Mesendoderm (in vitro differentiated cells): ENCODE data around the gene OTX1.
"Not testable (repeated sequence)": the region's sequence is repeated elsewhere in the genome, so short reads cannot be mapped to it uniquely, and the experiment has no call there.

Source experiments
- DNase-seq: peaks from one replicate; pipeline ENCODE4 v3.0.0; 2013
- H2AK5ac ChIP-seq: 2 replicates; pipeline ENCODE4 v1.6.1; 2013; ENCODE audit warnings: low read length, inconsistent platforms
- H2BK120ac ChIP-seq: 2 replicates; pipeline ENCODE4 v1.6.1; 2013; ENCODE audit warnings: low read depth, mild to moderate bottlenecking, low read length, moderate library complexity, mixed read lengths
- H2BK15ac ChIP-seq: replicated peaks from 2 replicates; pipeline ENCODE4 v1.6.1; 2013; ENCODE audit warnings: low read depth, mild to moderate bottlenecking, moderate library complexity
- H2BK5ac ChIP-seq: 2 replicates; pipeline ENCODE4 v1.6.1; 2013; ENCODE audit warnings: low read length, inconsistent platforms
- H3K18ac ChIP-seq: 2 replicates; pipeline ENCODE4 v1.6.1; 2013; ENCODE audit warnings: mild to moderate bottlenecking, low read length, mixed read lengths
- H3K23ac ChIP-seq: one replicate; pipeline ENCODE4 v1.6.1; 2013; ENCODE audit warnings: low read length
- H3K27ac ChIP-seq: 2 replicates; pipeline ENCODE4 v1.5.1; 2013; ENCODE audit warnings: low read depth, mild to moderate bottlenecking, inconsistent platforms, low read length, moderate library complexity
- H3K27me3 ChIP-seq: 2 replicates; pipeline ENCODE4 v1.6.1; 2013; ENCODE audit warnings: low read length, control low read depth, mild to moderate bottlenecking, inconsistent platforms; ENCODE audit not compliant: insufficient read depth, poor library complexity
- H3K36me3 ChIP-seq: 2 replicates; pipeline ENCODE4 v1.6.1; 2013; ENCODE audit warnings: low read length, inconsistent platforms; ENCODE audit not compliant: control insufficient read depth, insufficient read depth
- H3K4ac ChIP-seq: one replicate; pipeline ENCODE4 v1.6.1; 2013; ENCODE audit warnings: low read depth, mild to moderate bottlenecking, low read length, moderate library complexity
- H3K4me1 ChIP-seq: 2 replicates; pipeline ENCODE4 v1.6.1; 2013; ENCODE audit warnings: low read depth, low read length, inconsistent platforms; ENCODE audit not compliant: control insufficient read depth
- H3K4me2 ChIP-seq: 2 replicates; pipeline ENCODE4 v1.6.1; 2013; ENCODE audit warnings: low read length
- H3K4me3 ChIP-seq: 2 replicates; pipeline ENCODE4 v1.5.1; 2013; ENCODE audit warnings: mild to moderate bottlenecking, low read length
- H3K56ac ChIP-seq: one replicate; pipeline ENCODE4 v1.6.1; 2013; ENCODE audit warnings: low read length
- H3K79me1 ChIP-seq: 2 replicates; pipeline ENCODE4 v1.6.1; 2013; ENCODE audit warnings: low read length, inconsistent platforms
- H3K79me2 ChIP-seq: 2 replicates; pipeline ENCODE4 v1.6.1; 2013; ENCODE audit warnings: mild to moderate bottlenecking, low read length; ENCODE audit not compliant: control insufficient read depth, insufficient read depth
- H3K9ac ChIP-seq: 2 replicates; pipeline ENCODE4 v1.6.1; 2013; ENCODE audit warnings: low read length, inconsistent platforms
- H4K5ac ChIP-seq: one replicate; pipeline ENCODE4 v1.6.1; 2013; ENCODE audit warnings: low read length
- H4K8ac ChIP-seq: one replicate; pipeline ENCODE4 v1.6.1; 2013; ENCODE audit warnings: low read depth, mild to moderate bottlenecking, control low read depth, low read length, moderate library complexity
- WGBS: extraction: QIAGEN DNeasy Blood & Tissue Kit; methylation state at CpG from one replicate; pipeline ENCODE4 v1.1.7; 2013; ENCODE audit warnings: low lambda C conversion rate, missing lambda C conversion rate; ENCODE audit not compliant: insufficient coverage; ENCODE audit errors: extremely low coverage; 5-methylcytosine and 5-hydroxymethylcytosine counted together

The OTX1 gene

GRCh38 chr2:63066265-63066664 is 15.6 kb downstream of the OTX1 start:
- Histone ChIP-seq H3K4me3 (no peak overlapping the region), H3K4me2 (no peak overlapping the region), H3K23ac (no peak overlapping the region), H3K4me1 (no peaks in the 10 kb centered on the region), H3K27ac (no peak overlapping the region), H3K79me1 (no peaks in the 10 kb centered on the region), H4K5ac (no peak overlapping the region), H3K18ac (no peak overlapping the region), H2BK5ac (no peak overlapping the region), H3K9ac (no peak overlapping the region), H3K4ac (no peak overlapping the region), H3K56ac (no peak overlapping the region), H3K36me3 (no peaks in the 10 kb centered on the region), H3K79me2 (no peaks in the 10 kb centered on the region), H2BK15ac (no peak overlapping the region), H2BK120ac (no peak overlapping the region), H4K8ac (no peak overlapping the region), H3K27me3 (no peaks in the 10 kb centered on the region), H2AK5ac (no peak overlapping the region)
- no peak for DNase-seq
- no CpG with 5 or more reads among the region's 3 CpGs for WGBS

GRCh38 chr2:63066838-63067237 is 16.2 kb downstream of the OTX1 start:
- Histone ChIP-seq H4K5ac (no peak overlapping the region), H3K56ac (no peak overlapping the region), H3K79me2 (no peaks in the 10 kb centered on the region), H3K18ac (no peak overlapping the region), H3K4me1 (no peaks in the 10 kb centered on the region), H2AK5ac (no peak overlapping the region), H3K79me1 (no peaks in the 10 kb centered on the region), H3K23ac (no peak overlapping the region), H3K4me2 (no peak overlapping the region), H3K27me3 (no peaks in the 10 kb centered on the region), H3K36me3 (no peaks in the 10 kb centered on the region), H2BK15ac (no peak overlapping the region), H2BK5ac (no peak overlapping the region), H3K4me3 (no peak overlapping the region), H3K9ac (no peak overlapping the region), H4K8ac (no peak overlapping the region), H3K4ac (no peak overlapping the region), H2BK120ac (no peak overlapping the region), H3K27ac (no peak overlapping the region)
- WGBS, result no CpG with 5 or more reads among the region's 2 CpGs
- DNase-seq, result no peak

GRCh38 chr2:63071664-63072063 is 21.0 kb downstream of the OTX1 start:
- Histone ChIP-seq H4K5ac (no peak overlapping the region), H2AK5ac (no peak overlapping the region), H2BK15ac (no peak overlapping the region), H3K36me3 (no peaks in the 10 kb centered on the region), H3K4ac (no peak overlapping the region), H3K18ac (no peak overlapping the region), H3K79me2 (no peaks in the 10 kb centered on the region), H4K8ac (no peak overlapping the region), H3K27me3 (no peaks in the 10 kb centered on the region), H3K23ac (no peak overlapping the region), H3K79me1 (no peaks in the 10 kb centered on the region), H3K27ac (no peak overlapping the region), H3K56ac (no peak overlapping the region), H3K4me1 (no peaks in the 10 kb centered on the region), H2BK5ac (no peak overlapping the region), H3K4me3 (no peak overlapping the region), H3K4me2 (no peak overlapping the region), H3K9ac (no peak overlapping the region), H2BK120ac (no peak overlapping the region)
- DNase-seq, result no peak
- WGBS, result no CpG with 5 or more reads among the region's 2 CpGs

- Histone ChIP-seq H3K4ac (no peak overlapping the region), H3K9ac (no peak overlapping the region), H2AK5ac (no peak overlapping the region), H3K27me3 (no peaks in the 10 kb centered on the region), H3K4me3 (no peak overlapping the region), H4K8ac (no peak overlapping the region), H3K4me2 (no peak overlapping the region), H3K79me2 (no peaks in the 10 kb centered on the region), H3K79me1 (no peaks in the 10 kb centered on the region), H2BK15ac (no peak overlapping the region), H2BK5ac (no peak overlapping the region), H3K27ac (no peak overlapping the region), H3K56ac (no peak overlapping the region), H3K18ac (no peak overlapping the region), H3K4me1 (no peaks in the 10 kb centered on the region), H3K23ac (no peak overlapping the region), H2BK120ac (no peak overlapping the region), H3K36me3 (no peaks in the 10 kb centered on the region), H4K5ac (no peak overlapping the region)
- no peak for DNase-seq
- WGBS, result no CpG with 5 or more reads among the region's 3 CpGs
Observed at GRCh38 chr2:63073994-63074393, 23.4 kb downstream of the OTX1 start.

GRCh38 chr2:63074399-63074798 is 23.8 kb downstream of the OTX1 start:
- H3K56ac ChIP-seq, H3K27ac ChIP-seq, H3K4me3 ChIP-seq, H3K9ac ChIP-seq, H3K4ac ChIP-seq, H3K23ac ChIP-seq, H3K36me3 ChIP-seq, H3K27me3 ChIP-seq, H2BK5ac ChIP-seq, H3K79me1 ChIP-seq, DNase-seq, H2BK120ac ChIP-seq, H3K79me2 ChIP-seq, H4K8ac ChIP-seq, H2BK15ac ChIP-seq, H2AK5ac ChIP-seq, H3K18ac ChIP-seq, H3K4me2 ChIP-seq, H3K4me1 ChIP-seq, H4K5ac ChIP-seq: not testable (repeated sequence)
- no CpG with 5 or more reads among the region's 4 CpGs for WGBS

GRCh38 chr2:63078852-63079606 is 28.4 kb downstream of the OTX1 start:
- H2BK120ac ChIP-seq, result no peak overlapping the region
- DNase-seq, result peak; percentile 73
- WGBS, result no CpG with 5 or more reads among the region's 4 CpGs

More at GRCh38 chr2:63078852-63079606, 28.4 kb downstream of the OTX1 start:
- Histone ChIP-seq H3K23ac (no peak overlapping the region), H3K9ac (no peak overlapping the region), H3K4ac (no peak overlapping the region), H2BK5ac (no peak overlapping the region), H3K4me1 (no peaks in the 10 kb centered on the region), H3K36me3 (no peaks in the 10 kb centered on the region), H3K4me2 (no peak overlapping the region), H3K79me1 (no peaks in the 10 kb centered on the region), H3K18ac (no peak overlapping the region), H2BK15ac (no peak overlapping the region), H2AK5ac (no peak overlapping the region), H3K4me3 (no peak overlapping the region), H3K27me3 (no peaks in the 10 kb centered on the region), H3K79me2 (no peaks in the 10 kb centered on the region), H4K5ac (no peak overlapping the region), H4K8ac (no peak overlapping the region), H3K56ac (no peak overlapping the region), H3K27ac (no peak overlapping the region)
